ENCODE results near the gene P4HA2. TPM values are rescaled to one million over a fixed set of nuclear protein-coding genes. Genes with fewer than 3 reads are reported as not detected.

Gene P4HA2
- total RNA-seq, 1 donor from 2014 or later: 68.7 TPM

GRCh38 chr5:132190161-132190817 lies 37.4 kb downstream of the P4HA2 start:
- DNase-seq (ENCODE audit: low spot score in 2 of 2, unreplicated experiment in 2 of 2): no peak
- Mint-ChIP-seq H3K36me3 (peaks cover 29% of the 10 kb centered on the region), H3K27ac (no peak overlapping the region), H3K9me3 (no peaks in the 10 kb centered on the region), H3K4me1 (no peaks in the 10 kb centered on the region), H3K27me3 (ENCODE audit: low read depth) (no peaks in the 10 kb centered on the region), H3K4me3 (no peak overlapping the region)
- TF ChIP-seq CTCF (IDR thresholded peaks at IDR 0.05; ENCODE audit: unreplicated experiment): peak; percentile 74

GRCh38 chr5:132184588-132184987 lies 43.1 kb downstream of the P4HA2 start:
- H3K4me1 Mint-ChIP-seq: peaks cover 13% of the 10 kb centered on the region
- peaks cover 2% of the 10 kb centered on the region for H3K36me3 Mint-ChIP-seq
- H3K27me3 Mint-ChIP-seq (ENCODE audit: low read depth): no peaks in the 10 kb centered on the region
- no peak for DNase-seq (ENCODE audit: low spot score in 2 of 2, unreplicated experiment in 2 of 2)
- TF ChIP-seq CTCF (IDR thresholded peaks at IDR 0.05; ENCODE audit: unreplicated experiment): no peak
- H3K4me3 Mint-ChIP-seq: no peak overlapping the region
- H3K27ac Mint-ChIP-seq: no peak overlapping the region
- peaks cover 8% of the 10 kb centered on the region for H3K9me3 Mint-ChIP-seq

GRCh38 chr5:132183723-132184122 lies 43.9 kb downstream of the P4HA2 start:
- Mint-ChIP-seq H3K36me3 (peaks cover 2% of the 10 kb centered on the region), H3K27me3 (ENCODE audit: low read depth) (no peaks in the 10 kb centered on the region), H3K4me3 (no peak overlapping the region), H3K27ac (no peak overlapping the region), H3K4me1 (peaks cover 15% of the 10 kb centered on the region), H3K9me3 (peaks cover 8% of the 10 kb centered on the region)
- TF ChIP-seq CTCF (IDR thresholded peaks at IDR 0.05; ENCODE audit: unreplicated experiment): no peak
- DNase-seq (ENCODE audit: low spot score in 2 of 2, unreplicated experiment in 2 of 2): no peak

GRCh38 chr5:132182359-132183040 lies 45.2 kb downstream of the P4HA2 start:
- DNase-seq (ENCODE audit: low spot score in 2 of 2, unreplicated experiment in 2 of 2): no peak
- H3K4me1 Mint-ChIP-seq: peaks cover 15% of the 10 kb centered on the region
- H3K4me3 Mint-ChIP-seq: no peak overlapping the region
- no peaks in the 10 kb centered on the region for H3K27me3 Mint-ChIP-seq (ENCODE audit: low read depth)
- no peak for TF ChIP-seq CTCF (IDR thresholded peaks at IDR 0.05; ENCODE audit: unreplicated experiment)
- peaks cover 8% of the 10 kb centered on the region for H3K9me3 Mint-ChIP-seq
- peaks cover 2% of the 10 kb centered on the region for H3K36me3 Mint-ChIP-seq
- H3K27ac Mint-ChIP-seq: peak overlapping the region; percentile 37

GRCh38 chr5:132181011-132181629 lies 46.5 kb downstream of the P4HA2 start:
- no peak for DNase-seq (ENCODE audit: low spot score in 2 of 2, unreplicated experiment in 2 of 2)
- Mint-ChIP-seq H3K4me1 (peaks cover 15% of the 10 kb centered on the region), H3K36me3 (peaks cover 2% of the 10 kb centered on the region), H3K27ac (no peak overlapping the region), H3K27me3 (ENCODE audit: low read depth) (no peaks in the 10 kb centered on the region), H3K9me3 (peaks cover 8% of the 10 kb centered on the region), H3K4me3 (no peak overlapping the region)
- TF ChIP-seq CTCF (IDR thresholded peaks at IDR 0.05; ENCODE audit: unreplicated experiment): no peak

All from mesothelial cell of epicardium (in vitro differentiated cells).